Medulla oblongata (tissue), 1 donor: ENCODE measurements around the gene CAMSAP3.
A peak's percentile ranks its signal among the peaks of the same experiment; 100 is the strongest.
"Not testable (repeated sequence)": the region's sequence is repeated elsewhere in the genome, so short reads cannot be mapped to it uniquely, and the experiment has no call there.

ENCODE experiments used
- DNase-seq: peaks from one replicate; pipeline ENCODE4 v3.0.0-alpha.2; 2015; ENCODE audit errors: extremely low spot score

The CAMSAP3 gene

GRCh38 chr19:7595466-7596133 lies at the start of gene CAMSAP3:
TSS of gene CAMSAP3 (plus strand) at chr19:7595863. CDS start at chr19:7596003, 140 bp downstream.
- no peak for DNase-seq

GRCh38 chr19:7545904-7546303 lies 49.8 kb upstream of the CAMSAP3 start:
- DNase-seq: no peak

GRCh38 chr19:7547159-7547558 lies 48.5 kb upstream of the CAMSAP3 start:
- no peak for DNase-seq

- no peak for DNase-seq
Observed at GRCh38 chr19:7549429-7550148, 46.1 kb upstream of the CAMSAP3 start.

GRCh38 chr19:7550169-7550770 lies 45.4 kb upstream of the CAMSAP3 start:
- DNase-seq: no peak

GRCh38 chr19:7550987-7551761 lies 44.5 kb upstream of the CAMSAP3 start:
- DNase-seq: peak; percentile 46

- no peak for DNase-seq
Observed at GRCh38 chr19:7552781-7553180, 42.9 kb upstream of the CAMSAP3 start.

GRCh38 chr19:7554565-7554964 lies 41.1 kb upstream of the CAMSAP3 start:
- no peak for DNase-seq

- no peak for DNase-seq
Observed at GRCh38 chr19:7554990-7555864, 40.4 kb upstream of the CAMSAP3 start.

- no peak for DNase-seq
Observed at GRCh38 chr19:7556696-7557315, 38.9 kb upstream of the CAMSAP3 start.

GRCh38 chr19:7558667-7559066 lies 37.0 kb upstream of the CAMSAP3 start:
- DNase-seq: no peak

GRCh38 chr19:7559102-7559501 lies 36.6 kb upstream of the CAMSAP3 start:
- no peak for DNase-seq

GRCh38 chr19:7560255-7560654 lies 35.4 kb upstream of the CAMSAP3 start:
- DNase-seq: no peak

GRCh38 chr19:7561325-7561724 lies 34.3 kb upstream of the CAMSAP3 start:
- DNase-seq: no peak

GRCh38 chr19:7562646-7563393 lies 32.8 kb upstream of the CAMSAP3 start:
- DNase-seq: no peak

GRCh38 chr19:7564866-7565265 lies 30.8 kb upstream of the CAMSAP3 start:
- no peak for DNase-seq

- DNase-seq: no peak
Observed at GRCh38 chr19:7565332-7565731, 30.3 kb upstream of the CAMSAP3 start.

GRCh38 chr19:7570761-7571160 lies 24.9 kb upstream of the CAMSAP3 start:
- DNase-seq: no peak

- DNase-seq: no peak
Observed at GRCh38 chr19:7575434-7576040, 20.1 kb upstream of the CAMSAP3 start.

- DNase-seq: not testable (repeated sequence)
Observed at GRCh38 chr19:7577422-7577821, 18.2 kb upstream of the CAMSAP3 start.
